ENCODE data around the gene IRAK4.

GRCh38 chr12:43740511-43741100 is 18.1 kb upstream of the IRAK4 start:
- TF ChIP-seq CTCF (IDR thresholded peaks at IDR 0.05; ENCODE audit: extremely low read depth in 1 of 2, insufficient read depth in 1 of 2, low read depth in 1 of 2, low read length in 2 of 2): no peak
- TF ChIP-seq MAX (IDR thresholded peaks at IDR 0.05; ENCODE audit: insufficient read depth, insufficient read length): no peak
- no peak for TF ChIP-seq POLR2A (IDR thresholded peaks at IDR 0.05; ENCODE audit: low read depth, low read length)
